Left ventricle myocardium superior (tissue), 1 donor: ENCODE measurements around the gene OLFML2A. TPM values are rescaled to one million over a fixed set of nuclear protein-coding genes. Genes with fewer than 3 reads are reported as not detected.
"Not testable (repeated sequence)": the region's sequence is repeated elsewhere in the genome, so short reads cannot be mapped to it uniquely, and the experiment has no call there.

ENCODE experiments used
- ATAC-seq: fragments of 200-7000 bp; cut with Tn5 transposase; one replicate; pipeline ENCODE4 v1.9.1; 2020; ENCODE audit warnings: mild to moderate bottlenecking, moderate library complexity
- DNase-seq: peaks from one replicate; pipeline ENCODE4 v3.0.0-alpha.2; 2020
- intact Hi-C: fragments of 100-400 bp; cut with micrococcal nuclease; formaldehyde crosslinking; loops from one replicate; pipeline ENCODE4 v1.11.0; 2022
- total RNA-seq: library from RNA; stranded (reverse); fragmentation: NEBNext Ultra II Directional; extraction: Animal tissue kit (Norgen Biotek cat#: 25700); gene quantifications from one replicate; pipeline ENCODE4 v1.2.1, GENCODE V29; 2021
- donor health status: DM: no; HTN: yes; CAD: no; lungs with severe emphysema.

Gene OLFML2A
- total RNA-seq, 1 donor from 2014 or later, result 38.0 TPM

DNA sequence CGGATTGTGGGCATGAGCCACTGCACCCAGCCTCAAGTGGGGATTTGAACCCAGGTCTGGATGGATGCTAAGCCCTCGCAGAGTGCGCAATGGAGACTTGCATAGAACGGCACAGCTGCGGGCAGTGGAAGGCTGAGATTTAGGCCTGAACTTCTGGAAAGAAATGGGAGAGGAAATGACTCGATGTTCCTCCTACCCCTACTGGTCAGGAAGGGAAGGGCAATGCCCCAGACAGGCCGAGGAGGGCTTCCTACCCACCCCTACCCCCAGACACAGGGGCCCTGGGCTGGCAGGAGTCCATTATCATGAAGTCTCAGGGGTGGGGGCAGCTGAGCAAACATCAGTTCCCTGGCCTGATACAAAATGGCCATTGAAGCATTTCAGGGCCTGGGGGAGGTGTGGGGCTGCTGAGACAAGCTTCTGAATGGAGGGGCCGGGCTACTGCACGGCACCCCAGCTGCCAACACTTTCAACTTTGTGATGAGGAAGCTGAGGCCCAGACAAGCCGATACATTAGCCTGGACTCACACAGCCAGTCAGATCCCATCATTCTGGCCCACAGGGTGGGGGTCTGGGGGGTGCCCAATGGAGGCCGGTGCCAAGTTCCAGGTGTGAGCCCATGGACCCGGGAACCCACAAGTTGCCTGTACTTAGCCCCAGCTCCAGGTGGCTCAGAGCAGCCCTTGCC lies 62.8 kb downstream of the OLFML2A start:
- DNase-seq, result no peak
- intact Hi-C loops, result no loop called here
- ATAC-seq, result no peak

GRCh38 chr9:124840300-124840833 lies 63.4 kb downstream of the OLFML2A start:
- DNase-seq, result peak; percentile 30
- peak; percentile 20 for ATAC-seq
- intact Hi-C loops, result no loop called here

GRCh38 chr9:124841075-124841821 lies 64.3 kb downstream of the OLFML2A start:
- intact Hi-C loops, result no loop called here
- ATAC-seq (no peak), DNase-seq (no peak)

DNA sequence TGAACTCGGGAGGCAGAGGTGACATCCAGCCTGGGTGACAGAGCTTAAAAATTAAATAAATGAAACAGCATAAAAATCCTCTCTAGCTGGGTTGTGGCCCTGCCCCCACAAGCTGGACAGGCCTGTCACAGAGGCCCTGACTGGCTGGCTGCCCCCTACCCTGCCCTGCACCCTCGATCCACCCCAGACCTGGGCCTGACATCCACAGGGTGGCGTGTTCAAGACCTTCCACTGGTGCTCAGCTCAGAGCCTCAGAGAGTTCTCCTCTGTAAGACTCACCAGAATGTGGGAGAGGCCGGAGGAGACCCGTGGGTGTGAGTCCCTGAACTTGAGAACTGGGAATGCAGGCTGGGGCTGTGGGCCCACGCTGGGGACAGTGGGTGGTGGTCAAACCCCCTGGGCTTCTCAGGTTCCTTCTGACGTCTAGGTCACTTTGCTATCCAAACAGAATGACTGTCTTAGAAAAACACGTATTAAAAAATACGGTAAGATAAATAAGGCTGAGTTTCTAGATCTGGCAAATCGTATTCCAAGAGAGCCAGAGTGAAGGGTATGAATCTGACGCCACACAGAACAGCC lies 66.6 kb downstream of the OLFML2A start:
- no peak for ATAC-seq
- intact Hi-C loops, result no loop called here
- no peak for DNase-seq

DNA sequence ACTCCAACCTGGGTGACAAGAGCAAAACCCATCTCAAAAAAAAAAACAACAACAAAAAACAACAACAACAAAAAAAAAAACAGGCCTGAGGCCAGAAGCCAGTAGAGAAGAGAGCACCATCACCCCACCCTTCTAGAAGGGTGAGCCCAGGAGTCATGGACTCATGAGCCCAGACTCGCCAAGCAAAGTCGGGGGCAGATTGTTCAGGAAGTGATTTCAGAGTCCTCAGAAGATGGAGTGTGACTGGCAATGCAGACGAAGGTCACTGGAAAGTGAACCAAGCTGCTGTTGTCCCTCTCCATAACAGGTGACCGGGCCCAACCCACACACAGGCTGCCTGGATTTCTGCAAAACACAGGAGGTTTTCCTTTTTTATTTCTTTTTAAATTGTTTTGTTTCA lies 67.4 kb downstream of the OLFML2A start:
- ATAC-seq (no peak), DNase-seq (no peak)
- intact Hi-C loops, result no loop called here

GRCh38 chr9:124846467-124846866 lies 69.5 kb downstream of the OLFML2A start:
- ATAC-seq, intact Hi-C loops, DNase-seq: not testable (repeated sequence)

GRCh38 chr9:124846969-124847368 lies 70.0 kb downstream of the OLFML2A start:
- no peak for ATAC-seq
- intact Hi-C loops, result no loop called here
- DNase-seq, result no peak

- intact Hi-C loops, result loop anchor here (5.0 kb wide), 1 partner anchor 78 kb away; the partner anchor contains the start of gene NR6A1
- ATAC-seq (no peak), DNase-seq (peak; percentile 30)
Measured at GRCh38 chr9:124849801-124850200, 72.9 kb downstream of the OLFML2A start.

DNA sequence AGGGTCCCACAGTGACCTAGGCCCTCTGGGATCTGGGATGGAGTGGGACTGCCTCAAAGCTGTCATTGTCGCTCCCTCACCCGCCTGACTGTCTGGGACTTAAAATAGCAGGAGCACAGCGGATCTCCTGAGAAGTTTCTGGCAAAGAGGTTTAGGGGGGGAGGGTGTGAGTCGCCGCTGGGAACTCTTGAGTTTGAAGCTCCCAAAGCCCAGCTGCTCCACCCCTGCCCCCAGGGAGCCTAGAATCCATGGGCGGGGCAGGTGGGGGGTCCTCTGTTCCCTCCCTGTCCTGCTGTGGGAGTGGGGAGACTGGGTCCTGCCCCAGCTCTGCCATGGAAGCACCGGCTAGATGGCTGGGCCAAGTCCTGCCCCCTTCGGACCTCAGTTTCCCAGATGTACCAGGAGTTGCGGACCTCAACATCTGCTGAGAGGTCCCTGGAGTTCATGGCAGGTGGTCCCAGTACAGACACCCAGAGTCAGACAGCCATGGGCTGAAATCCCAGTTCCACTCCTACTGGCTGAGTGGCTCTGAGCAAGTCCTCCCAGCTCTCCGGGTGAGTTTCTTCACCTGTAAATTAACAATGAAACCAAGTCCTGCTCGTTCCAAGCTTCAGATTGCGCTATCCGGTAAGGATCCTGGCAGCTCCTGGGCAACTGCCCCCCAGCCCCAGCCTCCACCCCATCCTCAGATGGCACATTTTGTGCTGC lies 75.3 kb downstream of the OLFML2A start:
- peak; percentile 69 for DNase-seq
- ATAC-seq, result peak; percentile 75
- intact Hi-C loops, result loop anchor here (5.0 kb wide), 1 partner anchor 80 kb away; the partner anchor contains the start of gene NR6A1

DNA sequence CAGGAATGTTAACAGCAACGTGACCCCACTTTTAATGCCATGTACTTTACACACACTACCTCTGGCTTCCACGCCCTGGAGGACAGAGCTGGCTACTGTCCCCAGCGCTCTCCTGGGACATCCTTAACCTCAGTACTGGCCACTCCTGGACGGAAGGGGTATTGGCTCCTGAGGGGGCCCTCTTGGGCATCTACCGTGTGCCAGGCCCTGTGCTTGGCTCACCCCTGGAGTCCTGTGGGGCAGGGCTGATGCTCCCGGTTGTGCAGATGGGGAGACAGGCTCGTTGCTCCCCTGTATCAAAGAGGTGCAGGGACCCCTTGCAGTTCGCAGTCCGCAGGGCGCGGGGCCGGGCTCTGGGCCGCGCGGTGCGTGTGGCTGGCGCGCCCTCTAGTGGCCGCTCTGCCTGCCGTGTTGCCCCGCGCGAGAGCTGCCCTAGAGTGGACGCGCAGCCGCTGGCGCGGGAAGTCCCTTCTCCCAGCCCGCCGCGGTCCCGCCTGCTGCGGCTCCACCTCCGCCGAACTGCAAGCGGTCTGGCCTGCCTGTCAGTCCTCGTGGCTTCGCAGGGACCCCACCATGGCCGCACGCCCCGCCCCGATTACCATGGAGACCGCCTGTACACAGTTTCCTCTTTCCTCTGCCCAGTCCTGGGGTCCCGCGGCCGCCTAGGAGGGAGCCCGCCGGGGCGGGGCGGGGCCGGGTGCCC lies 76.0 kb downstream of the OLFML2A start, which contains the start of gene WDR38:
Gene WDR38, plus strand, starts transcription at position 632 of the 703 bp plus-strand sequence. CDS start 72 bp downstream, outside the sequence.
- ATAC-seq, result peak; percentile 90
- intact Hi-C loops, result loop anchor here (5.0 kb wide), 1 partner anchor 81 kb away; the partner anchor contains the start of gene NR6A1
- DNase-seq, result peak; percentile 92

GRCh38 chr9:124853605-124854143 lies 76.7 kb downstream of the OLFML2A start:
- intact Hi-C loops, result loop anchor here (5.0 kb wide), 1 partner anchor 81 kb away; the partner anchor contains the start of gene NR6A1
- DNase-seq (no peak), ATAC-seq (peak; percentile 0)

GRCh38 chr9:124854161-124854560 lies 77.2 kb downstream of the OLFML2A start:
- intact Hi-C loops, result loop anchor here (5.0 kb wide), 1 partner anchor 82 kb away; the partner anchor contains the start of gene NR6A1
- DNase-seq, result no peak
- no peak for ATAC-seq

GRCh38 chr9:124854822-124855221 lies 77.9 kb downstream of the OLFML2A start:
- intact Hi-C loops, result loop anchor here (5.0 kb wide), 1 partner anchor 83 kb away; the partner anchor contains the start of gene NR6A1
- ATAC-seq, result no peak
- DNase-seq, result no peak

DNA sequence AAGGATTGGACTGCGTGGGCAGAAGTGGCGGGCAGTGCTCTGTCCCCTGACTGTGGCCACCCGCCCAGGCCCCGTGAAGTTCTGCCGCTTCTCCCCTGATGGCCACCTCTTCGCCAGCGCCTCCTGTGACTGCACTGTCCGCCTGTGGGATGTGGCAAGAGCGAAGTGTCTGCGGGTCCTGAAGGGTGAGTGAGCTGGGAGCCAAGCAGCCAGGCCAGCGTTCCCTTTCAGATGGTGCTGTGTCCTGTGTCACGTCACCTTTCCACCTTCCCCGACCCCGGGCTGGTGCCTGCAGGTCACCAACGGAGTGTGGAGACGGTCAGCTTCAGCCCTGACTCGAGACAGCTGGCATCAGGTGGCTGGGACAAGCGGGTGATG lies 78.6 kb downstream of the OLFML2A start:
- DNase-seq (no peak), ATAC-seq (no peak)
- intact Hi-C loops, result no loop called here

DNA sequence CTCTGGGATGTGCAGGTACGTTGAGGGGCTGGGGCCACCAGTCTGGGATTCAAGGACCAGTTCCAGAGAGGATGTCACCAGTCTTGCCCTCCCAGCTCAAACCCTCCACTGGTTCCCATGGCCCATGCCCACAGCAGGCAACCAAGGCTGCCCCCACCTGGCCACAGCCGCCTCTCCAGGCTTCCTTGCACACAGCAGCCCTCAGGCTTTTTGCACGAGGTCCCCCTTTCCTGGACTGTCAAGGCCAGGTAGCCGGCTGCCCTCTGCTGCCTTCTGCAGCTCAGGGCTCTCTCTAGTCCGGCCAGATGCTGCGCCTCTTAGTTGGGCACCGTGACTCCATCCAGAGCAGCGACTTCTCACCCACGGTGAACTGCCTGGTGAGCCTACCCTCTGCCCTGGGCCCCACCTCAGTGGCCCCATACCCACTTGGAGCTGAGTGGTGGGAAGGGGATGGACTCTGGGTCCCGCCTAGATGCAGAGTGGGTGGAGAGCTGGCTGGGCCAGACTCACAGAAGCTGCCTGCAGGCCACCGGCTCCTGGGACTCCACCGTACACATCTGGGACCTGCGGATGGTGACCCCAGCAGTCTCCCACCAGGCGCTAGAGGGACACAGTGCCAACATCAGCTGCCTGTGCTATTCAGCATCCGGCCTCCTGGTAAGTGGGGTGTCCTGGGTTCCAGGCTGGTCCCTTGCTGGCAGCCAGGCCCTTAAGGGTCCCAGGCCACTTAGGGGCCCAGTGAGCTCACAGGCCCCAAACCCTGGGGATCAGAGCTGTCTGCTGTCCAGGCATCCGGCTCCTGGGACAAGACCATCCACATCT lies 79.2 kb downstream of the OLFML2A start:
- DNase-seq (no peak), ATAC-seq (no peak)
- intact Hi-C loops, result no loop called here

DNA sequence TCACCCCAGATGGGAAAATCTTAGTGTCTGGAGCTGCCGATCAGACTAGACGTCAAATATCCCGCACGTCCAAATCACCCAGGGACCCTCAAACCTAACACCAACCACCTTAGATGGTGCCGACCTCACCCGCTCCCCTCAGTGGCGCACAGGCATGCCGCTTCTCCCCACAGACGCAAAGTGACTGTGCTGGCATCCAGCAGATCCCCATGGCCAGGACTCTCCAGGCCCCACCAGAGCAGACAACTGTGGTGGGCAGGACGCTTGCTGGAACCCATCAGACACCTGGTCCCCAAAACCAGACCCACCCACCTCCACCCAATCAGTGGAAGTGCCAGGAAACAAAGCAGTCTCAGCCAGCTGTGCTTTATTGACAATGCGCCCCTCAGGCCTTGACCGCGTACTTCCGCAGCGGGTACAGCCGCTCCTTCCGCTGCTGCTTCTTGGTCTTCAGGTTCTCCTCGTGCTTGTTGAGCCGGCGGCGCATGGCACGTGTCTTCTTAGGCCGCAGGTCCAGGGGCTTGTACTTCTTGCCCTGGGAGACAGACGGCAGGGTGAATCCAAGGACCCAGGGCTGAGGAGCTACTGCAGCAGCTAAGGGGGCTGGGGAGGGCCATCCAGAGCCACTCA lies 80.7 kb downstream of the OLFML2A start:
- no peak for ATAC-seq
- intact Hi-C loops, result no loop called here
- no peak for DNase-seq
